COLO829 (cell line): Measurements from ENCODE around the gene SPRTN.
A peak's percentile ranks its signal among the peaks of the same experiment; 100 is the strongest.
"Not testable (repeated sequence)": the region's sequence is repeated elsewhere in the genome, so short reads cannot be mapped to it uniquely, and the experiment has no call there.

ENCODE experiments used
- DNase-seq: peaks from one replicate; pipeline ENCODE4 v3.0.0; 2012; ENCODE audit warnings: low spot score

The SPRTN gene

DNA sequence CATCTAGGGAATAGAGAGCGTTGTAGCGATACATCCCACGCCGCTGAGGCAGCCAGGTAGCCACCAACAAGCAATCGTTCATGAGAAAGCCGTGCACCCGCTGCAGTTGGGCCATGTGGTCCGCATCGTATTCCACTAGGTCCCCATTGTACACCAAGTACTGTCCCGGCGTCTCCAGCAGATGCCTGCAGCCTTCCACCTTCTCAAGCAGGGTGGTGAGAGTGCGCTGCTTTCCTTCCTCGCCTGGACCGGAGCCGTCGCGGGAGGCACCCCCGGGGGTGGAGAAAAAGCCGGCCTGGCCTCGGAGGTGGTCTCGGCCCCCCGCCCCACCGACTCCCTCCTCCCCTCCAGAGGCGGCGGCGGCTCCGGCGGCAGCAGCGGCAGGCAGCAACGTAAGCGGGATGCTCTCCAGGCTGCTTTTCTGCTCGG is 1.0 kb upstream of the SPRTN start:
- no peak for DNase-seq

- peak; percentile 100 for DNase-seq
Measured at GRCh38 chr1:231337472-231338269, 422 bp upstream of the SPRTN start, which contains the start of gene EXOC8. TSS of gene EXOC8 (minus strand) at chr1:231337852. CDS start at chr1:231337745, 107 bp downstream.

DNA sequence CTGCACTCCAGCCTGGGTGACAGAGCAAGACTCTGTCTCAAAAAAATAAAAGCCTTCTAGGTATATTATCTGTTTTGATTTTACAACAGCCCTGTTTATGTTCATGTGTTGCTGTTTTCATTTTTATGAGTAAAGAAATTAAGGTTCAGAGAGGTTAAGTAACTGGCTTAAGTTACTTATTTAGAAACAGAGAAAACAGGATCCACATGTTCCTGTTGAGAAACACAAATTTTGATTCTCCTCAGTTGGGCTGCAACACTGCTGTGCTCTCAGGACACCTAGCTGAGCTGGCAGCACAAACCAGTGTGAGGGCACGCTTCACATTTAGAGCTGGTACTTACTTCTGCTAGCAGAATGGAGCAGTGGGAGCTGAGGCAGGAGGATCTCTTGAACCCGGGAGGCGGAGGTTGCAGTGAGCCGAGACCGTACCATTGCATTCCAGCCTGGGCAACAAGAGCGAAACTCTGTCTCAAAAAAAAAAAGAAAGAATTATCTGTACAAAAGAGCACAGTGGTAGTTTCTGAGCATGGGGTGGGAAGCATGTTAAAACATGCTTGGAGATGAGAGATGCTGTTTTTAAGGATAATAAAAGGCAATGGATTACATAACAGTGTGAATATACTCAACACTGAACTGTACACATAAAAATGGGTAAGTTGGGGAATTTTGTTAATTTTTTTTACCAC is 2.4 kb downstream of the SPRTN start:
- DNase-seq, result no peak

- DNase-seq, result no peak
Measured at GRCh38 chr1:231347961-231348360, 9.9 kb downstream of the SPRTN start.

DNA sequence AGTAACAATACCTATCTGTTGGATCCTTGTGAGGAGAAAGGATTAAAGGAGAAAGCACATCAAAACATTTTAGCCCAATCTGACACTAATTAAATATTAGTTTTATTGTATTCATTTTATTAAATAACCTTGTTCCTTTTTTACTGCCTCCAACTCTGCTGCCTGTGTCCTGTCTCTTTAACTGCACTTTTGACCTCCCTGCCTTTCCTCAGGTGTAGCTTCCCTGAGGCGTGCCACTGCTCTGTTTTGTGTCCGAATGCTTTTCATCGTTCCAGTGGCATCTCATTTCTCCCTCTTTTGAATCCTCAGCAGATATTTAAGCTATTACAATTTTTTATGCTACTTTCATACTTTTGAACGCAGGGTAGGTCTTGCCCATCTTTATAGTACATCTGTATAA is 10.3 kb downstream of the SPRTN start:
- DNase-seq, result no peak

DNA sequence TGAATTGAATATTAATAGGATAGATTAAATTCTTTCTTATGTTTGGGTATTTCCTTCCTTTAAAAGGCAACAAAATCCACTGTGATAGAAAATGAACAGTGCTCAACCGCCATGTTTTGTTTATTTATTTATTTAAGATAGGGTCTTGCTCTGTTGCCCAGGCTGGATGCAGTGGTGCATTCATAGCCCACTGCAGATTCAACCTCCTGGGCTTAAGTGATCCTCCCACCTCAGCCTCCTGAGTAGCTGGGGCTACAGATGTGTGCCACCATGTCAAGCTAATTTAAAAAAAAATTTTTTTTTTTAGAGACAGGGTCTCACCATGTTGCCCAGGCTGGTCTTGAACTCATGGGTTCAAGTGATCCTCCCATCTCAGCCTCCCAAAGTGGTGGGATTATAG is 10.8 kb downstream of the SPRTN start:
- not testable (repeated sequence) for DNase-seq

- DNase-seq, result no peak
Measured at GRCh38 chr1:231351816-231352215, 13.7 kb downstream of the SPRTN start.

DNA sequence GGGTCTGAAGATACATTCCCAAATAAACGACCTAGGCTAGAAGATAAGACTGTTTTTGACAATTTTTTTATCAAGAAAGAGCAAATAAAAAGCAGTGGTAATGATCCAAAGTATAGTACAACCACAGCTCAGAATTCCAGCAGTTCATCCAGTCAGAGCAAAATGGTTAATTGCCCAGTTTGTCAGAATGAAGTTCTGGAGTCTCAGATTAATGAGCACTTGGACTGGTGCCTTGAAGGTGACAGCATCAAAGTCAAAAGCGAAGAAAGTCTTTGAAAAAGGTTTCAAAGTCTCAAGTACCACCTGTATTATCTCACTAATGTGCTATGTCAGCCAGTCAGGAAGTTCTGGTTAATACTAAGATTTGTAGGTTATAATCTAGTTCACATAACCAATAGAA is 15.0 kb downstream of the SPRTN start:
- no peak for DNase-seq

GRCh38 chr1:231354330-231355020 is 16.4 kb downstream of the SPRTN start:
- no peak for DNase-seq

DNA sequence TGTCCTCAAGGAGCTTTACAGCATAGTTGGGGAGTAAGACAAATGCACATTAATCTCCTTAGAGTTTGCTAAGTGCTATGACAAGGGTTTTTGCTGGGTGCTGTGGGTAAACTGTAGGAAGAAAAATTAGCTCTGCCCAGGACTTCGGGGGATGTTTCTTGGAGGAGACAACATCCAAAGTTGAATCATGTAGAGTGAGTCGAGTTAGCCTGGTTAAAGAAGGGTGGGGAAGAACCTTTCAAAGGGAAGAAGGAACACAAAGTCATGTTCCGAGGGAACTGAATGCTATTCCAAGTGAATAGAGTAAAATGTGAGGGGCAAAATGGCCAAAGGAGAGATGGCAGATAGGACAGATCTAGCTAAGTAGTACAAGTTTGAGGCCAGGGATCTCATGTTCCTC is 17.1 kb downstream of the SPRTN start:
- no peak for DNase-seq

DNA sequence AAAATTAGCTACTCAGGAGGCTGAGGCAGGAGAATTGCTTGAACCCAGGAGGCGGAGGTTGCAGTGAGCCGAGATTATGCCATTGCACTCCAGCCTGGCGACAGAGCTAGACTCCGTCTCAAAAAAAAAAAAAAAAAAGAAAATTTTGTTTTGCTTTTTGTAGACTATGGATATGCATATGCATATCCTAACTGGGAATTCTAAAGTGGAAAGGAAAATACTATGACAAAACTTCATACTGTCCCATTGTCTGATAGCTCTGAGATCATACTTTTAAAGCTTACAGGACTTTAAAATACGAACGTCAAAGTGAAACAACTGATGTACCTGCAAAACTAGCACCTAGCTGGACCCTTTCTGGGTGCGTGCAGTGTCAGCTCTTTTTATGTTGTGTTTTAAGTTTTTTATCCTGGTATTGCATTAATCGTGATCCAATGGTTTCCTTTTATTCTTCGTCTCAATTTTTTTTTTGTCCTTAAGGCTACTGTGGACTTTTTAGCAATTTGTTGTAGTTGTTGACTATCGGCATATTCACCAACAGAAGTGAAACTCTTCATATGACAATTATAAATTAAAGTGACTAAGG is 19.2 kb downstream of the SPRTN start:
- no peak for DNase-seq

- peak; percentile 65 for DNase-seq
Measured at GRCh38 chr1:231357831-231358354, 19.8 kb downstream of the SPRTN start.

- DNase-seq, result no peak
Measured at GRCh38 chr1:231359113-231359512, 21.0 kb downstream of the SPRTN start.

DNA sequence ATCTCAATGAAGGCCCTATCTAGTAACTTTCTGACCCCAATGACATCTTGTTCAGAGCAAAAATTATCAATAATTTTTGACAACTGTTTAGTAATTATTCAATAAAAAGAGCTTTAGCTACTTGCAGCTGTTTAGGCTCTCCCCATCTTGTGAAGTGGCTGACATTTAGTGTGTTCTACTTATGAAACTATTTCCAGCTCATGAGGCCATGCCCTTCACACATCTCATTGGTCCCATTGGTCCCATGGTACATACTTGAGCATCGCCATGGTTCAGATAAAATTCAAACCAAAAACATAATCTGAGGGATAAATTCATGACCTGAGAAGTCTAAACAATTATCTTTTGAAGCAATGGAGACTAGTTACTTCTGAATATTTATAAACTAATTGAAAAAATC is 24.2 kb downstream of the SPRTN start:
- DNase-seq, result no peak

GRCh38 chr1:231363624-231364023 is 25.5 kb downstream of the SPRTN start:
- no peak for DNase-seq

DNA sequence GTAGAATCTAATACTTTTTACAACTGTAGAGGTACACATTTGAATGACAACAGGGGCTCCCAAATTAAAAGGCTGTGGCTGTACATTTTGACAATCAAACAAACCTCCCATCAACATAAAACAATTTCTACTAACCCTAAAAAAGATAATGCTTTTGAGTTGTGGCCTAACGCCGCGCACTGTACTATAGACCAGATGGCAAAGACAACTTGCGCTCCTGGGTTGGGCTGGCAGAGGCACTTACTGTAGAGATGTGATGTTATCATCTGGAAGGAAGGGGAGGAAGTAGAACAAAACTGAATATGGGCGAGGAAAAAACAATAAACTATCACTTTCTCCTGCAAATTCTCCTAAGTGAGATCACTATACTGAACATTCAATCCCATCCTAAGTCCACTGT is 26.1 kb downstream of the SPRTN start:
- no peak for DNase-seq

- no peak for DNase-seq
Measured at GRCh38 chr1:231369282-231369681, 31.2 kb downstream of the SPRTN start.

GRCh38 chr1:231372501-231372900 is 34.4 kb downstream of the SPRTN start:
- DNase-seq, result no peak

- no peak for DNase-seq
Measured at GRCh38 chr1:231374394-231374793, 36.3 kb downstream of the SPRTN start.

DNA sequence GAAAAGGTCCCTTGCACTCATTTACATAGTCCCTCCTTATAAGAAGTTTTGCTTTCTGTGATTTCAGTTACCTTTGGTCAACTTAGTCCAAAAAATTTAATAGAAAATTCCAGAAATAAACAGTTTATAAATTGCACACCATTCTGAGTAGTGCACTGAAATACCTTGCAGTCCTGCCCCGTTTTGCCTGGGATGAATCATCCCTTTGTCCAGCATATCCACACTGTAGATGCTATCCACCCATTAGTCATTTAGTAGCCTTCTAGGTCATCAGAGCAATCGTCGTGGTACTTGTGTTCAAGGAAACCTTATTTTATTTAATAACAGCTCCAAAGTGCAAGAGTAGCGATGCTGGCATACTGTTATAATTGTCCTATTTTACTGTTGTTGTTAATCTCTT is 38.0 kb downstream of the SPRTN start:
- DNase-seq, result no peak

GRCh38 chr1:231376875-231377549 is 38.9 kb downstream of the SPRTN start:
- no peak for DNase-seq

- DNase-seq, result no peak
Measured at GRCh38 chr1:231381729-231382128, 43.6 kb downstream of the SPRTN start.
